Bronchial epithelial cell (primary cell): ENCODE results near the gene POMT1. TPM values are rescaled to one million over a fixed set of nuclear protein-coding genes. Genes with fewer than 3 reads are reported as not detected.

ENCODE experiments used
- DNase-seq: peaks from one replicate; pipeline ENCODE4 v3.0.0-alpha.2; 2010; ENCODE audit warnings: low read depth
- FAIRE-seq: peaks from 2 replicates; lab custom pipeline; 2011; peaks lifted over from hg19 to GRCh38; lab: Jason Lieb, UNC
- H3K27me3 ChIP-seq: 2 replicates; pipeline ENCODE4 v1.5.1; 2011; ENCODE audit warnings: low read length; ENCODE audit not compliant: control insufficient read depth, insufficient read depth
- H3K36me3 ChIP-seq: 2 replicates; pipeline ENCODE4 v1.5.1; 2011; ENCODE audit warnings: low read length; ENCODE audit not compliant: control insufficient read depth, insufficient read depth
- H3K4me3 ChIP-seq: 2 replicates; pipeline ENCODE4 v1.5.1; 2011; ENCODE audit warnings: mild to moderate bottlenecking, low read depth, low read length, control low read depth
- total RNA-seq: library from RNA; depleted of rRNA; stranded (reverse); fragments of >200 nt; gene quantifications from 2 replicates; pipeline ENCODE4 v1.2.1, GENCODE V29; 2014
- TF ChIP-seq, protein P1 (sequence below): IDR thresholded peaks from 2 replicates; pipeline ENCODE4 v1.5.1; 2011; ENCODE audit warnings: mild to moderate bottlenecking, moderate library complexity, low read length, control low read depth, inconsistent platforms; ENCODE audit not compliant: insufficient read depth, severe bottlenecking

POMT1 gene
- total RNA-seq, 1 donor from 2014 or later: 13.7 TPM

DNA sequence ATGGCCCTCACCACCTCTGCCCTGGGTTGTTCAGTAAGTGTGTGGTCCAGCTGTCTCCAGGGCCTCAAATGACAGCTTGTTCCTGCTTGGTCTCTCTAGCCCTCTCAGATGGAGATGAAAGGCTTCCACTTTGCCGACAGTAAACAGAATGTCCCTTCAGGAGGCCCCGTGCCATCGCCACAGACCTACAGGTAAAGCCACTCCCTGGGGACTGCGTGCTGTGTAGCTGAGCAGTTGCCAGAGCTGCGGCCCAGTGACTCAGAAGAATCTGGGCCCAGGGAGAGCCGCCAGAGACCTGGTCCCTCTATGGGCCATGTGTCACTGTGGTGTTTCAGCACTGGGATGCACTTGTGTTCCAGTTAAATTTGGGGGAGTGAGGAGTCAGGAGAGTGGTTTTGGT lies 10.6 kb upstream of the POMT1 start:
- DNase-seq: no peak
- TF ChIP-seq, protein P1, sequence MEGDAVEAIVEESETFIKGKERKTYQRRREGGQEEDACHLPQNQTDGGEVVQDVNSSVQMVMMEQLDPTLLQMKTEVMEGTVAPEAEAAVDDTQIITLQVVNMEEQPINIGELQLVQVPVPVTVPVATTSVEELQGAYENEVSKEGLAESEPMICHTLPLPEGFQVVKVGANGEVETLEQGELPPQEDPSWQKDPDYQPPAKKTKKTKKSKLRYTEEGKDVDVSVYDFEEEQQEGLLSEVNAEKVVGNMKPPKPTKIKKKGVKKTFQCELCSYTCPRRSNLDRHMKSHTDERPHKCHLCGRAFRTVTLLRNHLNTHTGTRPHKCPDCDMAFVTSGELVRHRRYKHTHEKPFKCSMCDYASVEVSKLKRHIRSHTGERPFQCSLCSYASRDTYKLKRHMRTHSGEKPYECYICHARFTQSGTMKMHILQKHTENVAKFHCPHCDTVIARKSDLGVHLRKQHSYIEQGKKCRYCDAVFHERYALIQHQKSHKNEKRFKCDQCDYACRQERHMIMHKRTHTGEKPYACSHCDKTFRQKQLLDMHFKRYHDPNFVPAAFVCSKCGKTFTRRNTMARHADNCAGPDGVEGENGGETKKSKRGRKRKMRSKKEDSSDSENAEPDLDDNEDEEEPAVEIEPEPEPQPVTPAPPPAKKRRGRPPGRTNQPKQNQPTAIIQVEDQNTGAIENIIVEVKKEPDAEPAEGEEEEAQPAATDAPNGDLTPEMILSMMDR: no peak
- Histone ChIP-seq H3K4me3 (no peak overlapping the region), H3K27me3 (no peaks in the 10 kb centered on the region), H3K36me3 (peaks cover 63% of the 10 kb centered on the region)
- FAIRE-seq: no peak

- TF ChIP-seq, protein P1: no peak
- H3K4me3 ChIP-seq: no peak overlapping the region
- peaks cover 54% of the 10 kb centered on the region for H3K36me3 ChIP-seq
- FAIRE-seq (no peak), DNase-seq (no peak)
- H3K27me3 ChIP-seq: no peaks in the 10 kb centered on the region
These were observed 8.3 kb upstream of the POMT1 start for GRCh38 chr9:131494296-131494870.

DNA sequence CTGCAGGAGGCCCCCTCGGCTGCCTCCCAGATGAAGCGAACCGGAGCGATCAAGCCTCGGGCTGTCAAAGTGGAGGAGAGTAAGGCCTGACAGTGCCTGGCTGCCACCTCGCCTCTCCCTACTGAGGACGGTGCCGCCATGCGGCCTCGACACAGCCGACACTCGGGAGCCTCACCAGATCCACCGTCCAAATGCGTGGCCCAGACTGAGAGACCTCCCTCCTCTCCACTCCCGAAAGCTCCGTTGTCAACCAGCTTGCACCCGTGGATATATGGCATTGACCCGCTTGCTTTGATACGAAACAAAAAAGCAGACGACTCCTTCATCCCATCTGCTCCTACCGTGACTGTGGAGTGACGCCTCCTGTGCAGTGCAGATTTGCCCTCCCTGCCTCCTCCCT lies 6.9 kb upstream of the POMT1 start:
- no peak overlapping the region for H3K4me3 ChIP-seq
- TF ChIP-seq, protein P1: no peak
- peaks cover 50% of the 10 kb centered on the region for H3K36me3 ChIP-seq
- DNase-seq: no peak
- FAIRE-seq: no peak
- H3K27me3 ChIP-seq: no peaks in the 10 kb centered on the region

DNA sequence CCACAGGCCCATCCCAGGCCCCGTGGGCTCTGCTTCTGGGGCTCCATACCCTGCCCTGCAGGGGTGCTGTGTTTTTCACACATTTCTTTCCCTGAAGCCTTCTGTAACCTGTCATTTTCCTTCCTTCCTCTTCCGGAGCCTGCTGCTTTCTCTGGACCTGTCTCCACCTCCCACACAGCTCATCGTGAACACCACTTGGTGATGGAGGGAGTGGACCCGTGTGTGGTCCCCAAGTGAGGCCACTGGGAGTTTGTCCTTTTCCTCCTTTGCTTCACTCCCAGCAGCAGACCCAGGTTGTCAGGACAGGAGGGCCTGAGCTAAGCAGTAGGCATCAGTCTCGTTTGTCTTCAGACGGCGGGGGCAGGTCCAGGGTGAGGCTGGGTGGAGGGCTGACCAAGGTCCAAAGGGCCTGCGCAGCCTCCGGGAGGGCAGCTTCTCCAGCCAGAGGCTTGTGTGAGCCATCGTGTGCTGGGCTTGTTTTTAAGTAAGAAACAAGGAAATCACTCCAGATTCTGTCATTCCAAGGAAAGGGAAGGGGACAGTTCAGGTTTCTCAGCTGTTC lies 5.8 kb upstream of the POMT1 start:
- FAIRE-seq: no peak
- Histone ChIP-seq H3K27me3 (no peaks in the 10 kb centered on the region), H3K4me3 (no peak overlapping the region), H3K36me3 (peaks cover 41% of the 10 kb centered on the region)
- DNase-seq: no peak
- TF ChIP-seq, protein P1: no peak

- no peaks in the 10 kb centered on the region for H3K27me3 ChIP-seq
- DNase-seq (no peak), FAIRE-seq (no peak)
- H3K36me3 ChIP-seq: peaks cover 28% of the 10 kb centered on the region
- H3K4me3 ChIP-seq: no peak overlapping the region
- TF ChIP-seq, protein P1: no peak
These were observed 3.4 kb upstream of the POMT1 start for GRCh38 chr9:131499254-131499767.
